SKM-1 (cell line): ENCODE results near the gene TCF3.
"Not testable (repeated sequence)": the region's sequence is repeated elsewhere in the genome, so short reads cannot be mapped to it uniquely, and the experiment has no call there.

Experiments
- DNase-seq: peaks from one replicate; lab custom pipeline; 2025; ENCODE audit not compliant: unreplicated experiment; lab: John Stamatoyannopoulos, UW

Gene TCF3

DNA sequence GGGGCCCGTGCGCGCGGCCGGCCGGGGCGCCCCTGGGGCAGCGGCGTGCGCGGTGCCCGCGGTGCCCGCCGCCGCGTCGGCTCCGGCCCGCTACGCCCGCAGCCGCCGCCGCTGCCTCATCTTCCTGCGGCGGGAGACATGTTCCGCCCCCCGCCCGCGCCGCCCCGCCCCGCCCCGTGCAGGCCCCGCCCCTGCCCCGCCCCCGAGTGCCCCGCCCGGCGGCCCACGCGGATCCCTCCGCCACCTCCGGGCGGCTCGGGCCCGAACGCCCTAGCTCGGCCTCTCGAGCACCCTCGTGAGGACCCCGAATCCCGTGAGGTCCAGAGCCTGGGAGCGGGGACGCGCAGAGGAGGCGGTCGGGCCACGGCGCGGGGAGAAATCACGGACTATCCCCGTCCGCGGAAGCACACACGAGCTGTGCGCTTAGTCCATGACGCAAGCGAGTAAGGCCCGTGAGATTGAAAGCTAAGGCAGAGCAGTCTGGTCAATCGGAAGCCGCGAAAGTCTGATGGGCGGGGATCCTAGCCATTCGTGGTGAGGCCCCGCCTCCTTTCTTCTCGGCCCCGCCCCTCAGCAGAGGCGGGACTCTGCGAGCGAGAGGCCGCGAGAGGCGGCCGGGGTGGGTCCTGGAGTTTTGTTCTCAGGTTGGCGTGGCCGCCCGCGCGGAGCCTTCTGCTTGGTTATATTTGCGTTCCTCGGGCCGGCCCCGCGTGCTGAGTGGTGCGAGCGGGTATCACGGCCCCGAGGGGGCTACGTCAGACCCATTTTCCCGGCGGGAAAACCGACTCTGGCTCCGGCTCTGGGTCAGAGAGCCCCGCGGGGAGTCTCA, at the start of gene TCF3:
Gene TCF3 (minus strand): TSS at position 145 of the 829 bp plus-strand sequence. CDS start 2,367 bp downstream, outside the sequence.
- DNase-seq, result peak; percentile 93

DNA sequence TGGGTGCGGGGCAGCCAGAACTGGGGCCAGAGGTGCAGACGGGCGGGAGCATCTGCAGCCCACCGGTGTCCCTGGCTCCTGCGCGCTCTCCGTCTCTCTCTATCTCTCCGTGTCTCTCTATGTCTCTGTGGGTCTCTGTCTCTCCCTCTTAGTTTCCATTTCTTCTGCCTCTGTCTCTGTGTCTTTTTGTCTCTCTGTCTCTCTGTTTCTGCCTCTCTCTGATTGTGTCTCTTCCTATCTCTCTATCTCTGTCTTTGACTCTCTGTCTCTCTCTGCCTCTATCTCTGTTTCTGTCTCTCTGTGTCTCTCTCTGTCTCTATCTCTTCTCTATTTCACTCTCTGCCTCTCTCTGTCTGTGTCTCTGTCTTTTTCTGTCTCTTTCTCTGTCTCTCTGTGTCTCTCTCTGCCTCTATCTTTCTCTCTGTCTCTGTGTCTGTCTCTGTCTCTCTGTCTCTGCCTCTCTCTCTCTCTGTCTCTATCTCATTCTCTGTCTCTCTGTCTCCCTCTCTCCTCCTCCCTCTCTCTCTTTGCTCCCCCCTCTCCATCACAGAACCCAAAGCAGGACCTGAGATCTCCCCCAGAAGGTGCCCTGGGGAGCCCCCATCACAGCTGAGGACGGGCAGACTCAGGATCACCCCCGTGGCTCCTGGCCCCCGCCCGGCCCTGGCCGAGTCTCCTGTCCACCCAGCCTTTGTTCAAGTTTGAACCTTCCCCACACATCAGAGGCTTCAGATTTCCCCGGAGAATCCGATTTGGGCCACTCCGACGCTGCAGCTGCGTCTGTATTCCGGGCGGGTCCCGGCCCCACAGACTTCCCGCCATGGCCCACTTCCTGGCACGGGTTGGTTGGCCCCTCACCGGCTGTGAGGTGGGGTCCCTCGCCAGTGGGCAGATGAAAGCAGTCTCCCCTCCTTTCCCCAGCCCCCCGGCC, 48.6 kb upstream of the TCF3 start:
- no peak for DNase-seq

DNA sequence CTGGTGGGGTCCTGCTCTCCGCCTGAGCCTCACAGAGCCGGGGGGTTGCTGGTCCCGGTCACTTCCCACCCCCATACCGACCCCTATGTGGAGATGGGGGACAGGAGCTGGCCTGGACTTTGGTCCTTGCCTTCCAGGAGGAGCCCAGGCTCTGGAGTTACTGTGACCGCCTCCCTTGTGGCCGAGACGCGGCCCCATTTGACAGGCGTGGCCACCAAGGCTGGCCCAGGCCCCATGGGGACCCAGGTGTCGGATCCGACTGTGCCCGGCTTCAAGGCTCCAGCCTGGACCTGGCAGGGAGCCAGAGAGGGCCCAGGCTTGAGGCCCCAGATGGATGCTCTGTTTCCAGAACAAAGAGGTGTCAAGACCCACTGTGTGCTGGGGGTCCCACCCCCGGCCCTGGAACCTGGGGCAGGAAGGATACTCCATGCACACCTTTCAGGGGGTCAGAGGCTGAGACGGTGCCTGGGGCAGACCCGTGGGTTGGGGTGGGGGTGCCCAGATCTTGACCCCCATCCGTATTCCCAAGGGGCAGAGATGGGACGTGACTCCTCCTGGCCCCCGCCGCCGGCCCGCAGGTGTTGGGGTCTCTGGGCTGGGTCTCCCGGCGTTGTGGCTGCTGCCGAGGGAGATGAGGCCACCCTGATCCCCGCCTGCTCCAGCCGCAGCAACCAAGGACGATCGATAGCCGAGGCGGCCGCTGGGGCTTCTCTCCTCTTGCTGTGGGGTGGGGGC, 47.8 kb upstream of the TCF3 start:
- DNase-seq, result no peak

DNA sequence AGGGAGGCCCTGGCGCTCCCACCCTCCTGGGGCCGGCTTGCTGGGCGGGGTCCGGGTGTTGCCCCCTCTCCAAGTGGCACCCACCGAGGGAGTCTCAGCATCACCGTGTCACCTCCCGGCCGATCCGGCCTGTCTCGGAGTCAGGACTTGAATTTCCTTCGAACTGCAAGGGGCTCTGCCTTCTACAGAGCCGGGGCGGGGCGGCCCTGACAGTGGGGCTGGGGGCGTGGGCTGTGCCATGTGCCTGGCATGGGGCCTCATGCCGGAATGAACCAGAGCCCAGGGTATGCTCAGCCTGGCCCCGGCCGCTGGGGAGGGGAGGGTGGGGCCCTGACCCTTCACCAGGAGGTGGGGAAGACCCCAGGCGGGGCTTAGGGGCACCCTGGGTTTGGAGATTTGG, 47.0 kb upstream of the TCF3 start:
- DNase-seq, result no peak

DNA sequence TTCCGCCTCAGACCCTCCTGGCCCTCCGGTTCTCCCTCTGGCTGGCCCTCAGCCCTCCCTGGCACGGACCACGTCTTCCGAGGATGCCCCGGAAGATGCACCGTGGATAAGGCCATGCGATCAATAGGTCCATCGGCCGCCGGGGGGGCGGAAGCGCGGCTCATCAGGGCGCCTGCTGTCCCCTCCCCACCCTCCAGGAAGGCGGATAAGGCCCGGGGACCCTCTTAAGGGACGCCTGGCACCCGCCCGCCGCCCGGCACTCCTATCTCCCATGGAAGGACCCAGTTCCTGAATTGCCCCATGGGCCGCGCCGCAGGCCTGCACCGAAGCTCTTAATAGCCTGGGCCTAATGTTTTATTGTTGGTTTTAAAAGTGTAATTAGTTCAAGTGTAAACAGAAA, 46.2 kb upstream of the TCF3 start:
- DNase-seq, result no peak

DNA sequence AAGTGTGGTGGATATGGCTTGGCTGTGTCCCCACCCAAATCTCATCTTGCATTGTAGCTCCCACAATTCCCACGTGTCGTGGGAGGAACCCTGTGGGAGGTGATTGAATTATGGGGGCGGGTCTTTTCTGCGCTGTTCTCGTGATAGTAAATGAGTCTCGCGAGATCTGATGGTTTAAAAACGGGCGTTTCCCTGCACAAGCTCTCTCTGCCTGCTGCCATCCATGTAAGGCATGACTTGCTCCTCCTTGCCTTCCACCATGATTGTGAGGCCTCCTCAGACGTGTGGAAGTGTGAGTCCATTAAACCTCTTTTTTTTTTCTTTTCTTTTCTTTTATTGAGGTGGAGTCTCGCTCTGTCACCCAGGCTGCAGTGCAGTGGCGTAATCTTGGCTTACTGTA, 43.1 kb upstream of the TCF3 start:
- not testable (repeated sequence) for DNase-seq

DNA sequence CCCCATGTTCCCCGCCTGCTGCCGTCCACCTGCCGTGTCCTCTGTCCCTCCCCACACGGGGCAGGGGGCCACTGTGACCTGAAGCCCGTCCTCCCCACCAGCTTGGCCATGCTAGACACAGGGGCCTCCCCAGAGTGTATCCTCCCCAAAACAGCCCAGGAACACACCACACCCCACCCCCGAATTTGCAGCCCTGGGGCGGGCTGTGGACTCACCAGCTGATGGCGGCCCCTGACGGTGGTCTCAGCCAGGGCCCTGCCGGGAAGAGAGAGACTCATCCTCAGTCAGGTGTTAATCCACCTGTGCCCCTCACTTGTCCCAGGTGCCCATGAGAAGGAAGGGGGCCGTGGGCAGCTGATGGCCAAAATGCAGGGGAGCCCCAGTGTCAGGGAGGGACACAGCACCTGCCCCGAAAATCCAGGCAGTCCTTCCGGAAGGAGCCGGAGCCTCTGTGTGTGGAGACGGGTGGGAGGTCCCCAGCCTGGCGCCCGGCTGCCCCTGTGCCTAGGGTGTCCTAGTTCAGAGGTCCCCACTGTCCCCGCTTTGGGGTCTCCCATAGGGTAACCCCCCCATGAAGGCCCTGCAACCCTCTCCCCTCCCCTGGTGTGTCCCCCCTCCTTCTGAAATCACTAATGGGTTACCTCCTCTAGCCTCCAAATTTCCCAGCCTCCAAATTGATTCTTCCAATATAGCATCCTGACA, 39.3 kb upstream of the TCF3 start:
- no peak for DNase-seq

DNA sequence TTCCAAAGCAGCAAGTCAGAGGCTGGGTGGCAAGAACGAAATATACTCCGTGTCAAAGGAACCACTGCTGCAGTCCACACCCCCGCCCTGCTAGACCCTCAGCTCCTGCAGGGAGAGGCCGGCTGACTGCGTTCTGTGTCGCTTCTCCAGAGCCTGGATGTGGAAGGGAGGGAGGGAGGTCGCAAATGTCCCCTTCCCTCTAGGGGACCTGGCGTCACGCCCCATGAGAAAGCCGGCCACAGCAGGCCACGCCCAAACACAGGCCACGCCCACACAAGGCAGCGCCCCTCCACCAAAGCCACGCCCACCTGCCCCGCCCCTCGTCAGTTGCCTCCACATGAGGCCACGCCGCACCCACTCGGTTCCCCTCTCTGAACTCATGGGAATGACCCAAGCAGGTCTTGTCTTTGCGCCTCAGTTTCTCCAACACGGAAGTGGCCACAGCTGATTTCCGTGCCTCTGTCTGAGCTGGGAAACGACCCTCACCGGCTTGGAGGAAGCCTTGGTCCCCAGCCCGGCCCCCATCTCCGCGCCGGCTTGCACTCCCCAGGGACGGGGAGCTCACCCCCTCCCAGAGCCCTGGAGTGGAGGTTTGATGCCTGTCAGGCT, 38.4 kb upstream of the TCF3 start:
- no peak for DNase-seq

DNA sequence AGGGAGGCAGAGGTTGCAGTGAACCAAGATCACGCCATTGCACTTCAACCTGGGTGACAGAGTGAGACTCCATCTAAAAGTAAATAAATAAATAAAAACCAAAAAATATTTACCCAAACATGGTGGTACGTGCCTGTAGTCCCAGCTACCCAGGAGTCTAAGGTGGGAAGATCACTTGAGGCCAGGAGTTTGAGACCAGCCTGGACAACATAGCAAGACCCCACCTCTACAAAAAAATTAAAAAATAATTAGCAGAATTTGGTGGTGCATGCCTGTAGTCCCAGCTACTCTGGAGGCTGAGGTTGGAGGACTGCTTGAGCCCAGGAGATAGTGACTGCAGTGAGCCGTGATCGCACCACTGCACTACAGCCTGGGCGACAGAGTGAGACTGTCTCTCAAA, 33.4 kb upstream of the TCF3 start:
- not testable (repeated sequence) for DNase-seq

DNA sequence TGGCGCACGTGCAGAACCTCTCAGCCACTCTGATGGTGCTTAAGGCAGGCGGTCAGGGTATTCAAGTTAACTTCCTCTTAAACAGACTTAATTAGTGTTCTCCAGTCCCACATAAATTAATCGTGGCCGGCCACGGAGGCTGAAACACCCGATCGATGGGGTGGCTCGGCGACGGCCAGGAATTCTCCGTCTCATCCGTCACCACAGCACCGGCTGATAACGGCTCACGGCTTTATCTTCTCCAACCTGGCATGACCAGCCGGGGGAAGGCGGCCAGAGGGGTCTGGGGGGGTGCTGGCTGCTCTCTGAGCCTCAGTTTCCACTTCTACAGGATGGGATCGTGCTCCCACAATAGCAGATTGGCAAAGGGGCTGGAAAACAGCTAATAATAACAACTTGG, 32.6 kb upstream of the TCF3 start:
- DNase-seq, result no peak

DNA sequence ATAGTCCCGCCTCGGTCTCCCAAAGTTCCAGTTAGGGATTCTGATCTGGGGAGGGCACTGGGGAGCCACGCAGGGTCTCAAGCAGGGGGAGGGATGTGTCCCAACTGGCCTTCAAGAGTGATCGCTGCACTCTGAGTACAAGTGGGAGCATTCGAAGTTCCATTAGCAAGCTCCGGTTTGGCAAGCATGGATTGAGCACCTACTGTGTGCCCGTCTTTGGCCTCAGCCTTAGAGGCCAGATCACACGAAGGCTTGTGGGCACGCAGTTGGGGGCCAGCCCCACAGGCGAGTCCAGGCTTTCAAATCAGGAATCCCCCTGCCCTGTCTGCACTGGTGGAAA, 32.1 kb upstream of the TCF3 start:
- DNase-seq, result no peak

DNA sequence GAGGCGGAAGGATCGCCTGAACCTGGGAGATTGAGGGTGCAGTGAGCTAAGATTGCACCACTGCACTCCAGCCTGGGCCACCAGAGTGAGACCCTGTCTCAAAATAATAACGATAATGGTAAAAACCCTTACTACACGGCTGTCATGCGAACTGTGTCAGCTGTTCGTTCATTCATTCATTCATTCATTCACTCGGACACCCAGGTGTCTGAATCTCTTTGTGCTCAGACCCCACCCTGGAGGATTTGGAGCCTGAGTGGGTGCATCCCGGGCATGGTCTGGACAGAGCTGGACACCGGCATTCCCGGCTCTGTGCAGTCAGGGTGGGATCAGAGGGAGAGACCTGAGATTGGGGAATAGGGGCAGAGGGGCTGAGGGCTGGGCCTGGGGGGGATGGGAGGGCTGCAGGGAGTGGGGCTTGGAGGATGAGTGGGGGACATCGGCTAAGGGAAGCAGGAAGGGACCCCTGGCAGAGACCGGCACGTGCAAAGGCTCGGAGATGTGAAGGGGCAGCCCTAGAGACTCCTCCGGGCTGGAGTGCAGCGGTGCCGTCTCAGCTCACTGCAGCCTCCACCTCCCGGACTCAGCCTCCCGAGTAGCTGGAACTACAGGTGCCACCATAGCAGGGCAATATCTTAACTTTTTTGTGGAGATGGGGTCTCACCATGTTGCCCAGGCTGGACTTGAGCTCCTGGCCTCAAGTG, 31.6 kb upstream of the TCF3 start:
- no peak for DNase-seq

DNA sequence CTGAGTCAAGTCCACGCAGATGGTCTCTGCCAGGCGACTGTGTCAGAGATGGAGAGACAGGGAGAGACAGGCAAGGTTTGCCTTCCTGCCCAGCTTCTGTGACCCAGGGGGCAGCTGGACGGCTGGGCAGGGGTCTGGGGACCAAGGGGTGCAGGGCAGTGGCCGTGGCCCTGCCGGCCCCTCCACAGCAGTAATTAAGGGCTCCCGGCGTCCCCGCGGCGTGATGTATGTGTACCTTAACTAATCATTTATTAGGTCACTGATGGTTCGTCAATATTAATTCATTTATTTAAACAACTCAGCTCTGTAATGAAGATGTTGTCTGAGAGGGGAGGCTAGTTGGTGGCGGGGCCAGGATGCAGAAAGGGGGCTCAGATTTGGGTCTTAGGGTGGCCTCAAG, 28.6 kb upstream of the TCF3 start:
- DNase-seq, result no peak

DNA sequence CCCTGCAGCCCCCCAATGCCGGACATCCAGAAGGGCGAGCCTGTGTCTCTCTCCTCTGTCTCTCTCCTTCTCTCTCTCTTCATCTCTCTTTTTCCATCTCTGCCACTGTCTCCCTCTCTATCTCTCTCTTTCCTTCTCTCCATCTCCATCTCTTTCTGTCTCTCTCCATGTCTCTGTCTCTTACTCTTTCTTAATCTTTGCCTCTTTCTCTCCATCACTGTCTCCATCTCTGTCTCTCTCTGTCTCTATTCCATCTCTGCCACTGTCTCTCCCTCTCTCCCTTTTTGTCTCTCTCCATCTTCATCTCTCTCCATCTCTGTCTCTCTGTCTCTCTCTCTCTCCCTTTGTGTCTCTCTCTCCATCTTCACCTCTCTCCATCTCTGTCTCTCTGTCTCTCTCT, 25.7 kb upstream of the TCF3 start:
- no peak for DNase-seq

DNA sequence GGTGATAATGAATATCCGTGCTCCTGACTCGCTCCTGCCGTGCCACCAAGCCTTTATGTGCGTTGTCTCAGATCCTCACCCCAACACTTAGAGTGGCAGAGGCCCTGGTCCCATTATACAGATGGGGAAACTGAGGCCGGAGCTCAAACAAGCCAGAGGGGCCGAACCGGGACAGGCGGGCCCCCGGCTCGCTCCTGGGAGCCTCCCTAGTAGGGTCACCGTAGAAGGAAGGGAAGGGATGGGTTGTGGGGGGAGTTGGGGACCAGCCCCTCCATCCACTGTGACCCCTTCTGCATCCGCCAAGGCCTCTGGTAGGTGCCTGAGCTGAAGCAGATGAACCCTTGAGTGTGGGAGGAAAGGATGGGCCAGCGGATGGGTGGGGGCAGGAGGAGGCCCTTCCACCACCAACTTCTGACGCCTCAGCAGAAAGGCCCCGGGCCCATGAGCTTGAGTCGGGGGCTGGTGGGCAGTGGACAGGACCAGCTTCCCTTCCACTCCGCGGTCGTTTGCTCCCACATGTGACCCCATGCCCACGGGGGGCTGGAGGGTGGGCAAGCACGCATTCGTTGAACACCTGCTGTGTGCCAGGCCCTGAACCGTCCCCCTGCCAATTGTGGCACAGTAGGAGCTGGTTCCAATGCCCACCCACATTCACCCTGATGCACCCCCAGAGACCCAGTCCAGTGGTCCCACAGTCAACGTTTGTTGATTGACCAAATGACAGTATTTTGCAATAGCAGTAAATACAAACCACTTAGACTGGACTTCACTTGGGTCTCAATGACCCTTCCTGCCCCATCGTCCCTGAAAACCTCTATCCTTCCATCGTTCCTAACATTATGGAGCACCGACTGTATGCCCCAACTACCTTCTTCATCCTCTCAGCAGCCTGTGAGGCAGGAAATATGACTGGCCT, 24.2 kb upstream of the TCF3 start:
- DNase-seq, result no peak

DNA sequence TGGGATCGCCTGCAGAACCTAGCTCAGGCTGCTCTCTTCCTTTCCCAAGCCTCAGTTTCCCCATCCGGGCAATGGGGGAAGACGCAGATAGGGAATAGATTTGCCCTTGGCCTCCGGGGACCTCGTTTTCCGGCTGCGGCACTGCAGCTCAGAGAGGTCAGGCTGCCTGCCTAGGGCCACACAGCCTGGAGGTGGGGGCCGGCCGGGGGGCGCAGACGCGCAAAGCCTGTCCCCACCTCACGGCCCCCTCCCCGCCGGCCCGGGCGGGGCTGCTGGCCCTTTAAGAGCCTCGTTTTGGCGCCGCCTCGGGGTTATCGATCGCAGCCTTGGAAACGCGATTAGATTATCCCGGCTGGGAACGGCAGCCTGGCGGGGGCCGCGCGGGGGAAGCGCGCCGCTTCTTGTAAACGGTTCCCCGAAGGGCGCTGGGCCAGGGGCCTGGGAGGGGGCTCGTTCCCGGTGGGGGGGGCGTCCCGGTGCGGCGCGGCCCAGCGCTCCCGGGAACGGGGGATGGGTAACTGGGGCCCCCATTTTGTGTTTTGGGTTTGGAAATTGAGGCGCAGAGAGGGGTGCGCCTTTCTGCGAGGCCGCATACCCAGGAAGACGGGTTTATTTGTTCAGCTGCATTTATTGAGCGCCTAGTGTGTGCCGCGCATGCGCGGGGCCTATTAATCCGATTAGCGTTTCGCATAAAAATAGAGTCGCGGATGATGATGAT, 23.4 kb upstream of the TCF3 start:
- no peak for DNase-seq

DNA sequence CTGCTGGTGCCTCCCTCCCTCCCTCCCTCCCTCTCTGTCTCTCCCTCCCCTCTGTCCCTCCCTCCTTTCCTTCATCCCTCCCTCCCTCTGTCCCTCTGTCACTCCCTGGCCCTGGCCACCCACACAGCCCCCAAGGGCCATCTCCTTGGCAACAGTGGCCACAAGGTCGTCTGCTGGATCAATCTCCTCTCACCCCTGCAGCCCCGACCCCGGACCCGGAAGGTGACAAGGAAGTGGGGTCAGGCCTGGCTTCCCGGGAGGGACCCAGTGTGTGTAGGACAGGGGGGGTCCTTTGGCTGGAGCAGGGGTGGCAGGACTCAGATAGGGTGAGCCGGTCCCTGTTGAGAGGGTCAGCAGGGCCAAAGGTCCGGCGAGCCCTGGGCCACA, 21.9 kb upstream of the TCF3 start:
- DNase-seq, result no peak

DNA sequence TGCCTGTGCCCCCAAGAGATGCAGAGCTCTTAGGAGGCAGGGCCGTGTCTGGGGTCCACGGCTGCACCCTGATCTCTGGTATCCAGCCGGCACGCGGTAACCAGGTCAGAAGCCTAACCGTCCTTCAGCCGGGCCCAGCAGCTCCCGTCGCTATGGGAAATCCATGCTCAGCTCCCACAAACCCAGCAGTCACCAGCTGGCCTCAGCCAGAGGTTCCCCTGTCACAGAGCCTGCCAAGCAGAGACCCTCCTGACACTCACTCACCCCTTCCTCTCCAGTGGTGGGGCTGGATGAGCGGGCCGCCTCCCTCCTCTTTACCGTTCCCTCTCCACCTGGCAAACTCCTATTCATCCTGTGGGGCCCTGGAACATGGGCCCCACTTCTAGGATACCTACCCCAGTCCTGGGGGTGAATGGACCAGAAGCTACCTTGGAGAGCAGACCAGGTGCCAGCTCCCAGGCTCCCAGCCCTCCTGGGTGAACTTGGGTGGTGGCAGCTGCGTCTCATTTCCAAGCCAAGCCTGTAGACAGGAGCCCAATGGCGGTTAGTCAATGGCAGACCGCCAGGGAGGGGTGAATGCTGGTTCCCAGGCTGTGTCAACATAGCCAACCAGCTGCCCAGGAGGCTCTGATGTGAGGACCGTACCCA, 21.4 kb upstream of the TCF3 start:
- DNase-seq, result no peak
